ENCODE data around the gene C4orf36.

DNA sequence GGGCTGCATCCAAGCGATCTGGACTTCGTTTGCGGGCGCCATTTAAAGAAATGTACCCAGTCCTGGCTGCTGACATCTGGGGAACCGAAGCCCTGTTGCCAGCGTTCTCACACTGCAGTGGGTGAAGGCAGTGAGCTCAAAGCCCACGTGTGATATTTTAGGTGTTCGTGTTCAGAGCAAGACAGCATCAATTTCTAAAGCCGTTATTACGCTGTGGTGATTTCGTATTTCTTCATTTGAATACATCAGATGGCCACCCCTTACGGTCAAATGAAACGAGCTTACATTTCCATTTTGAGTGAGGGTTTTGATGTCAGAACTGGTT lies 376 bp upstream of the C4orf36 start:
- TF ChIP-seq, protein P1, sequence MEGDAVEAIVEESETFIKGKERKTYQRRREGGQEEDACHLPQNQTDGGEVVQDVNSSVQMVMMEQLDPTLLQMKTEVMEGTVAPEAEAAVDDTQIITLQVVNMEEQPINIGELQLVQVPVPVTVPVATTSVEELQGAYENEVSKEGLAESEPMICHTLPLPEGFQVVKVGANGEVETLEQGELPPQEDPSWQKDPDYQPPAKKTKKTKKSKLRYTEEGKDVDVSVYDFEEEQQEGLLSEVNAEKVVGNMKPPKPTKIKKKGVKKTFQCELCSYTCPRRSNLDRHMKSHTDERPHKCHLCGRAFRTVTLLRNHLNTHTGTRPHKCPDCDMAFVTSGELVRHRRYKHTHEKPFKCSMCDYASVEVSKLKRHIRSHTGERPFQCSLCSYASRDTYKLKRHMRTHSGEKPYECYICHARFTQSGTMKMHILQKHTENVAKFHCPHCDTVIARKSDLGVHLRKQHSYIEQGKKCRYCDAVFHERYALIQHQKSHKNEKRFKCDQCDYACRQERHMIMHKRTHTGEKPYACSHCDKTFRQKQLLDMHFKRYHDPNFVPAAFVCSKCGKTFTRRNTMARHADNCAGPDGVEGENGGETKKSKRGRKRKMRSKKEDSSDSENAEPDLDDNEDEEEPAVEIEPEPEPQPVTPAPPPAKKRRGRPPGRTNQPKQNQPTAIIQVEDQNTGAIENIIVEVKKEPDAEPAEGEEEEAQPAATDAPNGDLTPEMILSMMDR (IDR thresholded peaks at IDR 0.05), result no peak
- TF ChIP-seq POLR2A (IDR thresholded peaks at IDR 0.05) (no peak), POLR2AphosphoS5 (IDR thresholded peaks at IDR 0.05; ENCODE audit: insufficient read depth in 1 of 2, low read depth in 1 of 2) (no peak)

Measured in vagina (tissue), 2 donors.